Measurements from ENCODE around the gene KYNU. TPM values are rescaled to one million over a fixed set of nuclear protein-coding genes. Genes with fewer than 3 reads are reported as not detected.

The KYNU gene
- total and polyA plus RNA-seq, 9 of the 15 experiments (the other 6 are each of a cell fraction or from before 2014, with no cell fraction given): 2.6 to 11.6 (median 7.2) TPM

DNA sequence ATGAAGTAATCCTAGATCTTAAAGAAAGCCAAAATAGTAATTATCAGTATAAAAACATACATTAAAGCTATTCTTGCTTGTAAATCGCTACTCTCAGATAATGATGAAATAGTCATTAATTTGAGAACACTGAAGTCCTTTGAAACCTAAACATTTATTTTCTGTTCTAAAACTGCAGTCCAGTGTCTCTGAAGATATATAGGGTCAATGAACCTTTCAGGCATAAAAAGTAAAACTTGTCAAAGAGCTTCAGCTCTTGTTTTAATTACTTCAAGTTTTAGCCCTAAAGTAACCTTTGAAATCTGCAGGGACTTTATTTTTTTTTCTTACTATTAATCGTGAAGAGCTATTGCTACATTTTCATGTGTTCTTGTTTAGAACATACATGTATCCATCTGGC lies 116.3 kb downstream of the KYNU start:
- H3K27me3 ChIP-seq (ENCODE audit: control insufficient read depth in 2 of 2, insufficient read depth in 2 of 2, low read length in 2 of 2): no peaks in the 10 kb centered on the region
- no peaks in the 10 kb centered on the region for H3K4me1 ChIP-seq (replicated peaks in 1 of 2; ENCODE audit: control insufficient read depth in 2 of 2, insufficient read depth in 2 of 2, low read length in 2 of 2)
- no peaks in the 10 kb centered on the region for H3K9me1 ChIP-seq (ENCODE audit: control insufficient read depth, insufficient read depth, low read length)
- no peak overlapping the region for H3K4me2 ChIP-seq (ENCODE audit: insufficient read depth, low read length)
- H3K36me3 ChIP-seq (ENCODE audit: control insufficient read depth, insufficient read depth, low read length): no peaks in the 10 kb centered on the region
- in situ Hi-C loops (cut with MboI): loop anchor here (25.0 kb wide), 1 partner anchor 306 kb away; no protein-coding TSS in a partner anchor
- intact Hi-C loops (cut with micrococcal nuclease): no loop called here
- no peaks in the 10 kb centered on the region for H3K9me3 ChIP-seq (replicated peaks; ENCODE audit: control insufficient read depth, insufficient read depth, low read depth, low read length)
- no peaks in the 10 kb centered on the region for H4K20me1 ChIP-seq (replicated peaks; ENCODE audit: control insufficient read depth, insufficient read depth, low read length)
- FAIRE-seq: no peak
- ATAC-seq: no peak
- no peak overlapping the region for H3K4me3 ChIP-seq
- H3K79me2 ChIP-seq (ENCODE audit: control insufficient read depth, insufficient read depth, low read length): no peaks in the 10 kb centered on the region
- H2AFZ ChIP-seq (ENCODE audit: low read depth, low read length): no peak overlapping the region
- WGBS (ENCODE audit: insufficient coverage, low coverage, missing lambda C conversion rate): 2% methylated on average over 2 of the region's 2 CpGs
- ChIA-PET CTCF (ENCODE audit: low intra/inter-chr PET ratio) (no interaction called here), POLR2A (no interaction called here)
- DNase-seq (ENCODE audit: extremely low read depth in 1 of 4, low spot score in 3 of 4): no peak
- H3K9ac ChIP-seq (ENCODE audit: insufficient read depth in 1 of 2, low read depth in 2 of 2, low read length in 2 of 2): no peak overlapping the region
- H3K27ac ChIP-seq (ENCODE audit: extremely low read depth, low read depth, low read length): no peak overlapping the region
- BruUV-seq (replicated peaks): no TSS peak
- TF ChIP-seq FOXA1 (IDR thresholded peaks at IDR 0.05; ENCODE audit: borderline replicate concordance) (no peak), SRSF1 (IDR thresholded peaks at IDR 0.05; ENCODE audit: low read depth, low read length) (no peak), NEUROD1 (IDR thresholded peaks at IDR 0.05; ENCODE audit: borderline replicate concordance, low read depth, low read length, partially characterized antibody) (no peak), TSHZ1 (CRISPR knock-in tag; IDR thresholded peaks at IDR 0.05) (no peak), SLC30A9 (CRISPR knock-in tag; IDR thresholded peaks at IDR 0.05) (no peak), ZNF584 (CRISPR knock-in tag; IDR thresholded peaks at IDR 0.05; ENCODE audit: low read depth) (no peak), USF1 (CRISPR knock-in tag; IDR thresholded peaks at IDR 0.05) (no peak), FIP1L1 (IDR thresholded peaks at IDR 0.05; ENCODE audit: low read depth, low read length, poor library complexity, severe bottlenecking) (no peak), YY1 (IDR thresholded peaks at IDR 0.05; ENCODE audit: borderline replicate concordance in 1 of 3, control insufficient read depth in 1 of 3, extremely low read depth in 1 of 3, insufficient read depth in 3 of 3, insufficient read length in 1 of 3, insufficient replicate concordance in 2 of 3, low read depth in 1 of 3, low read length in 2 of 3) (no peak), CHCHD3 (CRISPR knock-in tag; IDR thresholded peaks at IDR 0.05) (no peak)
- TF ChIP-seq, protein P1, sequence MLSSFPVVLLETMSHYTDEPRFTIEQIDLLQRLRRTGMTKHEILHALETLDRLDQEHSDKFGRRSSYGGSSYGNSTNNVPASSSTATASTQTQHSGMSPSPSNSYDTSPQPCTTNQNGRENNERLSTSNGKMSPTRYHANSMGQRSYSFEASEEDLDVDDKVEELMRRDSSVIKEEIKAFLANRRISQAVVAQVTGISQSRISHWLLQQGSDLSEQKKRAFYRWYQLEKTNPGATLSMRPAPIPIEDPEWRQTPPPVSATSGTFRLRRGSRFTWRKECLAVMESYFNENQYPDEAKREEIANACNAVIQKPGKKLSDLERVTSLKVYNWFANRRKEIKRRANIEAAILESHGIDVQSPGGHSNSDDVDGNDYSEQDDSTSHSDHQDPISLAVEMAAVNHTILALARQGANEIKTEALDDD (IDR thresholded peaks at IDR 0.05): no peak
- TF ChIP-seq, protein P2, sequence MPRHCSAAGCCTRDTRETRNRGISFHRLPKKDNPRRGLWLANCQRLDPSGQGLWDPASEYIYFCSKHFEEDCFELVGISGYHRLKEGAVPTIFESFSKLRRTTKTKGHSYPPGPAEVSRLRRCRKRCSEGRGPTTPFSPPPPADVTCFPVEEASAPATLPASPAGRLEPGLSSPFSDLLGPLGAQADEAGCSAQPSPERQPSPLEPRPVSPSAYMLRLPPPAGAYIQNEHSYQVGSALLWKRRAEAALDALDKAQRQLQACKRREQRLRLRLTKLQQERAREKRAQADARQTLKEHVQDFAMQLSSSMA (CRISPR knock-in tag; IDR thresholded peaks at IDR 0.05): no peak
- TF ChIP-seq, protein P3, sequence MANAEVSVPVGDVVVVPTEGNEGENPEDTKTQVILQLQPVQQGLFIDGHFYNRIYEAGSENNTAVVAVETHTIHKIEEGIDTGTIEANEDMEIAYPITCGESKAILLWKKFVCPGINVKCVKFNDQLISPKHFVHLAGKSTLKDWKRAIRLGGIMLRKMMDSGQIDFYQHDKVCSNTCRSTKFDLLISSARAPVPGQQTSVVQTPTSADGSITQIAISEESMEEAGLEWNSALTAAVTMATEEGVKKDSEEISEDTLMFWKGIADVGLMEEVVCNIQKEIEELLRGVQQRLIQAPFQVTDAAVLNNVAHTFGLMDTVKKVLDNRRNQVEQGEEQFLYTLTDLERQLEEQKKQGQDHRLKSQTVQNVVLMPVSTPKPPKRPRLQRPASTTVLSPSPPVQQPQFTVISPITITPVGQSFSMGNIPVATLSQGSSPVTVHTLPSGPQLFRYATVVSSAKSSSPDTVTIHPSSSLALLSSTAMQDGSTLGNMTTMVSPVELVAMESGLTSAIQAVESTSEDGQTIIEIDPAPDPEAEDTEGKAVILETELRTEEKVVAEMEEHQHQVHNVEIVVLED (CRISPR knock-in tag; IDR thresholded peaks at IDR 0.05): no peak

Measured in K562 (cell line).